ENCODE measurements around the gene PHOSPHO2. TPM values are rescaled to one million over a fixed set of nuclear protein-coding genes. Genes with fewer than 3 reads are reported as not detected.

PHOSPHO2 gene
- total and polyA plus RNA-seq, 10 of the 15 experiments (the other 5 are each of a cell fraction or from before 2014, with no cell fraction given) = 2.7 to 7.6 (median 4.2) TPM

Small RNAs within 50 kb of the gene (small RNA-seq; reads per million reads assigned to genes)
- gene RF00432 = not detected

Other genes with a start within 250 kb of the PHOSPHO2 start
Only the 7 nearest of the 9 such genes appear.
- 45.6 and 65.4 TPM in 2 replicates for gene FASTKD1, start 120.6 kb upstream of the PHOSPHO2 start, total RNA-seq (2014; rRNA removed)
- gene FASTKD1, start 120.6 kb upstream of the PHOSPHO2 start, total RNA-seq (2014; rRNA removed; fragmentation: Illumina TruSeq; extraction: Trizol) = 73.4 and 74.3 TPM in 2 replicates
- gene FASTKD1, start 120.6 kb upstream of the PHOSPHO2 start, total RNA-seq (2021) = 53.5 and 54.6 TPM in 2 replicates
- 76.1 and 136 TPM in 2 replicates for gene FASTKD1, start 120.6 kb upstream of the PHOSPHO2 start, polyA plus RNA-seq (2011; rRNA removed)
- gene FASTKD1, start 120.6 kb upstream of the PHOSPHO2 start, polyA plus RNA-seq (2014; fragmentation: Illumina TruSeq; extraction: Trizol) = 59.6 and 60.4 TPM in 2 replicates
- gene FASTKD1, start 120.6 kb upstream of the PHOSPHO2 start, polyA plus RNA-seq (2014; fragmentation: Nextera tagmentation; extraction: Ambion mirVana) = 10 to 100 TPM; 60.5 to 66.3 TPM
- gene FASTKD1, start 120.6 kb upstream of the PHOSPHO2 start, polyA plus RNA-seq (2014; rRNA removed) = 49.2 and 58.3 TPM in 2 replicates
- gene FASTKD1, start 120.6 kb upstream of the PHOSPHO2 start, polyA plus RNA-seq (2016; fragmentation: Nextera tagmentation; extraction: Ambion mirVana) = 10 to 100 TPM; 66.8 to 67.6 TPM
- 22.3 and 33.5 TPM in 2 replicates for gene PPIG, start 110.1 kb upstream of the PHOSPHO2 start, total RNA-seq (2014; rRNA removed)
- gene PPIG, start 110.1 kb upstream of the PHOSPHO2 start, total RNA-seq (2014; rRNA removed; fragmentation: Illumina TruSeq; extraction: Trizol) = 81.1 and 83.0 TPM in 2 replicates
- gene PPIG, start 110.1 kb upstream of the PHOSPHO2 start, total RNA-seq (2021) = 53.5 and 59.1 TPM in 2 replicates
- gene PPIG, start 110.1 kb upstream of the PHOSPHO2 start, polyA plus RNA-seq (2011; rRNA removed) = 58.4 and 98.3 TPM in 2 replicates
- gene PPIG, start 110.1 kb upstream of the PHOSPHO2 start, polyA plus RNA-seq (2014; fragmentation: Illumina TruSeq; extraction: Trizol) = 126 and 170 TPM in 2 replicates
- 100 to 1,000 TPM; 141 to 147 TPM for gene PPIG, start 110.1 kb upstream of the PHOSPHO2 start, polyA plus RNA-seq (2014; fragmentation: Nextera tagmentation; extraction: Ambion mirVana)
- gene PPIG, start 110.1 kb upstream of the PHOSPHO2 start, polyA plus RNA-seq (2014; rRNA removed) = 39.0 and 50.8 TPM in 2 replicates
- gene PPIG, start 110.1 kb upstream of the PHOSPHO2 start, polyA plus RNA-seq (2016; fragmentation: Nextera tagmentation; extraction: Ambion mirVana) = 100 to 1,000 TPM; 107 to 114 TPM
- not detected in 2 replicates for gene CFAP210, start 64 bp upstream of the PHOSPHO2 start, total RNA-seq (2014; rRNA removed)
- not detected in 2 replicates for gene CFAP210, start 64 bp upstream of the PHOSPHO2 start, total RNA-seq (2014; rRNA removed; fragmentation: Illumina TruSeq; extraction: Trizol)
- gene CFAP210, start 64 bp upstream of the PHOSPHO2 start, total RNA-seq (2021) = not detected in 2 replicates
- gene CFAP210, start 64 bp upstream of the PHOSPHO2 start, polyA plus RNA-seq (2011; rRNA removed) = not detected in 2 replicates
- not detected in 2 replicates for gene CFAP210, start 64 bp upstream of the PHOSPHO2 start, polyA plus RNA-seq (2014; fragmentation: Illumina TruSeq; extraction: Trizol)
- gene CFAP210, start 64 bp upstream of the PHOSPHO2 start, polyA plus RNA-seq (2014; fragmentation: Nextera tagmentation; extraction: Ambion mirVana) = not detected
- gene CFAP210, start 64 bp upstream of the PHOSPHO2 start, polyA plus RNA-seq (2014; rRNA removed) = not detected in 2 replicates
- gene CFAP210, start 64 bp upstream of the PHOSPHO2 start, polyA plus RNA-seq (2016; fragmentation: Nextera tagmentation; extraction: Ambion mirVana) = not detected
- 20.2 and 23.1 TPM in 2 replicates for gene KLHL23, start 39.4 kb downstream of the PHOSPHO2 start, total RNA-seq (2014; rRNA removed)
- 22.7 and 24.6 TPM in 2 replicates for gene KLHL23, start 39.4 kb downstream of the PHOSPHO2 start, total RNA-seq (2014; rRNA removed; fragmentation: Illumina TruSeq; extraction: Trizol)
- 15.1 and 15.6 TPM in 2 replicates for gene KLHL23, start 39.4 kb downstream of the PHOSPHO2 start, total RNA-seq (2021)
- 34.8 and 43.6 TPM in 2 replicates for gene KLHL23, start 39.4 kb downstream of the PHOSPHO2 start, polyA plus RNA-seq (2011; rRNA removed)
- gene KLHL23, start 39.4 kb downstream of the PHOSPHO2 start, polyA plus RNA-seq (2014; fragmentation: Illumina TruSeq; extraction: Trizol) = 18.6 and 24.8 TPM in 2 replicates
- 1 to 10 TPM; 3.9 to 5.6 TPM for gene KLHL23, start 39.4 kb downstream of the PHOSPHO2 start, polyA plus RNA-seq (2014; fragmentation: Nextera tagmentation; extraction: Ambion mirVana)
- gene KLHL23, start 39.4 kb downstream of the PHOSPHO2 start, polyA plus RNA-seq (2014; rRNA removed) = 16.8 and 18.6 TPM in 2 replicates
- gene KLHL23, start 39.4 kb downstream of the PHOSPHO2 start, polyA plus RNA-seq (2016; fragmentation: Nextera tagmentation; extraction: Ambion mirVana) = 1 to 10 TPM; 7.9 to 8.1 TPM
- 103 and 123 TPM in 2 replicates for gene SSB, start 104.4 kb downstream of the PHOSPHO2 start, total RNA-seq (2014; rRNA removed)
- 186 and 193 TPM in 2 replicates for gene SSB, start 104.4 kb downstream of the PHOSPHO2 start, total RNA-seq (2014; rRNA removed; fragmentation: Illumina TruSeq; extraction: Trizol)
- 106 and 114 TPM in 2 replicates for gene SSB, start 104.4 kb downstream of the PHOSPHO2 start, total RNA-seq (2021)
- 118 and 227 TPM in 2 replicates for gene SSB, start 104.4 kb downstream of the PHOSPHO2 start, polyA plus RNA-seq (2011; rRNA removed)
- 206 and 275 TPM in 2 replicates for gene SSB, start 104.4 kb downstream of the PHOSPHO2 start, polyA plus RNA-seq (2014; fragmentation: Illumina TruSeq; extraction: Trizol)
- 100 to 1,000 TPM; 294 to 313 TPM for gene SSB, start 104.4 kb downstream of the PHOSPHO2 start, polyA plus RNA-seq (2014; fragmentation: Nextera tagmentation; extraction: Ambion mirVana)
- gene SSB, start 104.4 kb downstream of the PHOSPHO2 start, polyA plus RNA-seq (2014; rRNA removed) = 136 and 147 TPM in 2 replicates
- gene SSB, start 104.4 kb downstream of the PHOSPHO2 start, polyA plus RNA-seq (2016; fragmentation: Nextera tagmentation; extraction: Ambion mirVana) = 100 to 1,000 TPM; 256 to 284 TPM
- 55.0 and 57.3 TPM in 2 replicates for gene METTL5, start 130.4 kb downstream of the PHOSPHO2 start, total RNA-seq (2014; rRNA removed)
- 80.5 and 83.9 TPM in 2 replicates for gene METTL5, start 130.4 kb downstream of the PHOSPHO2 start, total RNA-seq (2014; rRNA removed; fragmentation: Illumina TruSeq; extraction: Trizol)
- 67.0 and 75.9 TPM in 2 replicates for gene METTL5, start 130.4 kb downstream of the PHOSPHO2 start, total RNA-seq (2021)
- gene METTL5, start 130.4 kb downstream of the PHOSPHO2 start, polyA plus RNA-seq (2011; rRNA removed) = 72.9 and 119 TPM in 2 replicates
- gene METTL5, start 130.4 kb downstream of the PHOSPHO2 start, polyA plus RNA-seq (2014; fragmentation: Illumina TruSeq; extraction: Trizol) = 94.2 and 116 TPM in 2 replicates
- 100 to 1,000 TPM; 198 to 204 TPM for gene METTL5, start 130.4 kb downstream of the PHOSPHO2 start, polyA plus RNA-seq (2014; fragmentation: Nextera tagmentation; extraction: Ambion mirVana)
- 67.4 and 80.6 TPM in 2 replicates for gene METTL5, start 130.4 kb downstream of the PHOSPHO2 start, polyA plus RNA-seq (2014; rRNA removed)
- 100 to 1,000 TPM; 156 to 161 TPM for gene METTL5, start 130.4 kb downstream of the PHOSPHO2 start, polyA plus RNA-seq (2016; fragmentation: Nextera tagmentation; extraction: Ambion mirVana)
- 14.1 and 15.5 TPM in 2 replicates for gene UBR3, start 133.0 kb downstream of the PHOSPHO2 start, total RNA-seq (2014; rRNA removed)
- gene UBR3, start 133.0 kb downstream of the PHOSPHO2 start, total RNA-seq (2014; rRNA removed; fragmentation: Illumina TruSeq; extraction: Trizol) = 22.5 and 22.9 TPM in 2 replicates
- gene UBR3, start 133.0 kb downstream of the PHOSPHO2 start, total RNA-seq (2021) = 14.0 and 17.0 TPM in 2 replicates
- gene UBR3, start 133.0 kb downstream of the PHOSPHO2 start, polyA plus RNA-seq (2011; rRNA removed) = 13.7 and 20.0 TPM in 2 replicates
- gene UBR3, start 133.0 kb downstream of the PHOSPHO2 start, polyA plus RNA-seq (2014; fragmentation: Illumina TruSeq; extraction: Trizol) = 14.7 and 17.7 TPM in 2 replicates
- 1 to 10 TPM; 4.9 to 5.5 TPM for gene UBR3, start 133.0 kb downstream of the PHOSPHO2 start, polyA plus RNA-seq (2014; fragmentation: Nextera tagmentation; extraction: Ambion mirVana)
- 7.4 and 7.6 TPM in 2 replicates for gene UBR3, start 133.0 kb downstream of the PHOSPHO2 start, polyA plus RNA-seq (2014; rRNA removed)
- 1 to 10 TPM; 3.8 to 8.6 TPM for gene UBR3, start 133.0 kb downstream of the PHOSPHO2 start, polyA plus RNA-seq (2016; fragmentation: Nextera tagmentation; extraction: Ambion mirVana)